Measurements from ENCODE around the gene OR6C70.

GRCh38 chr12:55492078-55492477 lies 22.1 kb upstream of the OR6C70 start, which contains the start of gene OR6C68:
- TF ChIP-seq CTCF (IDR thresholded peaks at IDR 0.05): no peak
- TF ChIP-seq POLR2A (IDR thresholded peaks at IDR 0.05): no peak

All from gastroesophageal sphincter (tissue), 3 donors.